Measurements from ENCODE around the gene ANGPT4. TPM values are rescaled to one million over a fixed set of nuclear protein-coding genes. Genes with fewer than 3 reads are reported as not detected.
A peak's percentile ranks its signal among the peaks of the same experiment; 100 is the strongest.

ANGPT4 gene
- polyA plus RNA-seq, 3 donors, result 0.07 to 0.14 TPM; not detected in 1

- intact Hi-C loops (cut with micrococcal nuclease), result no loop called here
- Histone ChIP-seq H2AFZ (ENCODE audit: insufficient read depth, low read depth, low read length, poor library complexity, severe bottlenecking) (no peak overlapping the region), H3K4me3 (replicated peaks in 1 of 3; ENCODE audit: low read depth in 2 of 3, low read length in 3 of 3) (peak overlapping the region in 1 of 3 experiments; percentile 42), H3K27me3 (ENCODE audit: control insufficient read depth in 2 of 2, insufficient read depth in 2 of 2, low read length in 2 of 2) (no peaks in the 10 kb centered on the region), H3K36me3 (replicated peaks in 1 of 2; ENCODE audit: control insufficient read depth in 1 of 2, insufficient read depth in 2 of 2, low read length in 2 of 2) (no peaks in the 10 kb centered on the region), H4K20me1 (ENCODE audit: insufficient read depth, low read length) (no peaks in the 10 kb centered on the region), H3K4me1 (ENCODE audit: control insufficient read depth in 1 of 2, insufficient read depth in 2 of 2, low read length in 2 of 2) (peaks cover 60 to 72% of the 10 kb centered on the region in 2 donors), H3K4me2 (replicated peaks; ENCODE audit: extremely low read depth, low read length, poor library complexity, severe bottlenecking) (peak overlapping the region; percentile 48), H3K9me3 (replicated peaks in 1 of 2; ENCODE audit: control insufficient read depth in 1 of 2, insufficient read depth in 1 of 2, low read length in 2 of 2) (peaks cover 0 to 6% of the 10 kb centered on the region in 2 donors), H3K9ac (ENCODE audit: insufficient read depth, low read length, poor library complexity, severe bottlenecking) (no peak overlapping the region), H3K79me2 (ENCODE audit: insufficient read depth, low read length) (no peaks in the 10 kb centered on the region), H3K27ac (ENCODE audit: low read depth in 1 of 2, low read length in 2 of 2) (peak overlapping the region; percentile 34 to 70)
- peaks cover 7 to 8% of the 10 kb centered on the region in 2 donors for H3K36me3 Mint-ChIP-seq
- TF ChIP-seq CTCF (IDR thresholded peaks at IDR 0.05), result no peak
- peak overlapping the region; percentile 36 to 92 (median 79) for H3K27ac Mint-ChIP-seq
- H3K4me1 Mint-ChIP-seq, result peaks cover 67% of the 10 kb centered on the region
- H3K9me3 Mint-ChIP-seq, result peaks cover 3 to 7% (median 7%) of the 10 kb centered on the region in 7 donors
- H3K4me3 Mint-ChIP-seq, result peak overlapping the region in 1 of 2 donors; percentile 61
- peaks cover 2 to 5% (median 2%) of the 10 kb centered on the region in 3 donors for H3K27me3 Mint-ChIP-seq (ENCODE audit: low read depth in 3 of 3)
- WGBS (ENCODE audit: insufficient coverage), result 98% methylated on average over 4 of the region's 4 CpGs
- no peak for DNase-seq
Measured at GRCh38 chr20:891706-892080, 24.4 kb downstream of the ANGPT4 start.

- Mint-ChIP-seq H3K9me3 (peaks cover under 1 to 5% (median 2%) of the 10 kb centered on the region in 7 donors), H3K4me1 (peaks cover 67% of the 10 kb centered on the region), H3K4me3 (peak overlapping the region; percentile 2 to 61), H3K27ac (peak overlapping the region; percentile 36 to 92 (median 79)), H3K36me3 (peaks cover 5 to 7% of the 10 kb centered on the region in 2 donors), H3K27me3 (ENCODE audit: low read depth in 3 of 3) (peaks cover 2 to 5% (median 3%) of the 10 kb centered on the region in 3 donors)
- DNase-seq, result peak; percentile 63 to 85 (median 69)
- peak overlapping the region in 1 of 3 experiments; percentile 42 for H3K4me3 ChIP-seq (replicated peaks in 1 of 3; ENCODE audit: low read depth in 2 of 3, low read length in 3 of 3)
- TF ChIP-seq CTCF (IDR thresholded peaks at IDR 0.05), result no peak
- H3K27me3 ChIP-seq (ENCODE audit: control insufficient read depth in 2 of 2, insufficient read depth in 2 of 2, low read length in 2 of 2), result peaks cover 0 to 3% of the 10 kb centered on the region in 2 donors
- peaks cover 0 to 1% of the 10 kb centered on the region in 2 donors for H3K9me3 ChIP-seq (replicated peaks in 1 of 2; ENCODE audit: control insufficient read depth in 1 of 2, insufficient read depth in 1 of 2, low read length in 2 of 2)
- no peaks in the 10 kb centered on the region for H3K36me3 ChIP-seq (replicated peaks in 1 of 2; ENCODE audit: control insufficient read depth in 1 of 2, insufficient read depth in 2 of 2, low read length in 2 of 2)
- peaks cover 60 to 72% of the 10 kb centered on the region in 2 donors for H3K4me1 ChIP-seq (ENCODE audit: control insufficient read depth in 1 of 2, insufficient read depth in 2 of 2, low read length in 2 of 2)
- peak overlapping the region; percentile 34 to 70 for H3K27ac ChIP-seq (ENCODE audit: low read depth in 1 of 2, low read length in 2 of 2)
- intact Hi-C loops (cut with micrococcal nuclease), result no loop called here
- no peaks in the 10 kb centered on the region for H3K79me2 ChIP-seq (ENCODE audit: insufficient read depth, low read length)
- H2AFZ ChIP-seq (ENCODE audit: insufficient read depth, low read depth, low read length, poor library complexity, severe bottlenecking), result no peak overlapping the region
- H4K20me1 ChIP-seq (ENCODE audit: insufficient read depth, low read length), result no peaks in the 10 kb centered on the region
- 0% methylated on average over 2 of the region's 6 CpGs for WGBS (ENCODE audit: insufficient coverage)
- no peak overlapping the region for H3K9ac ChIP-seq (ENCODE audit: insufficient read depth, low read length, poor library complexity, severe bottlenecking)
- peak overlapping the region; percentile 48 for H3K4me2 ChIP-seq (replicated peaks; ENCODE audit: extremely low read depth, low read length, poor library complexity, severe bottlenecking)
Measured at GRCh38 chr20:891058-891705, 25.0 kb downstream of the ANGPT4 start.
